NCI-H1694 treated with DMSO at 0.1 percent for 48 hours (cell line): Measurements from ENCODE around the gene LRRC18.

Experiments
- DNase-seq: peaks from one replicate; lab custom pipeline; 2025; lab: John Stamatoyannopoulos, UW

LRRC18 gene

DNA sequence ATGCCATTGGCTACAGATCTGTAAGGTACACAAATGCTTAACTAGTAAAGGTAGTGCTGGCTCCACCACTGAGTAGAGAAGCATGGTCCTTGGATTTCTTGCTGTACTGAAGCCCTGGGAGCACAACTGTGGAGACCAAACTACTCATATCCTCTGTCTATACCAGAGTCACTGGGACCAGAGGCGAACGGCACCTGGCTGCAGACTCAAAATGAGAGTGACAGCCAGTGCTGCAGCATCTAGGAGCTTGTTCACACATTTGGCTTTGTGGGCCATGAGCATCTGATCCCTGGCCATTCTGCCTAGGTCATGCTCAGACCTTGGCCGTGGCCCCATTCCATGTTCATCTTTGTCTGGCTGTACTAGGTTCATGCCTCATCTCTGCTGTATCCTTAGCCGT lies 31.9 kb downstream of the LRRC18 start:
- DNase-seq, result no peak

DNA sequence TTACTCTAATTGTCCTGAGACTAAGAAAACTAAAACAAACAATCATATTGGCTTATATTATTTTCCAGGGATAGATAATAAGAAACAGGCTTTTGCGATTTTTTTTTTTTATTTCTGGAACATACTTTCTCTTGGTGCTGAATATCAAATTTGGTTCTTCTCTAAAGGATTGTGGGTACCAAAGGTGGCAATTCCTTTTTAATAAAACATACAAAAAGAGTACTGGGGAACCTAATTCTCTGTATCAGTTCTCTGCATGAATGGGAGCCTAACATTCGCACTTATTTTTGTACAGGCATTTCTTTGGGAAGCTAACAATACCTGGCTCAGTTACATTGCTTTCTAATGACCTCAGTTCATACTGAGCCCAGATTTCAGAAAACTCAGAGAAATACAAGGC lies 32.8 kb downstream of the LRRC18 start:
- no peak for DNase-seq

DNA sequence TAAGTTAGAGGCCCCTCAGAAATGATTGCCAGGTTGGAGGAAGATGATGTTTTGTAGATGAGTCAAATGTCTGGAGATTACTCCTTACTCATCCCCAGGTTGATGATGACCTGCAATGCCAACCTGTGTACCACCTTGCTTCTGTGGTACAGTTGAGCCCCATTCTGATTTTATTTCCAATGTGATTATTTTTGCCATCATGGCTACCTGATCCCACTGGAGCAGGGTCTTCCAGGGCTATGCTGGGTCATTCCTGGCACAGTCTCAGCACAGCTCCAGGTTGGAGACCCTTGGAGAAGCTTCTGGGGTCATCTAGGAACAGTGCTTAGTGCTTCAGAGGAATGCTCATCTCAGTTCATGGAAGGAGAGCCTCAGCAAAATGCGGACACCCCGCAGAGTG lies 34.3 kb downstream of the LRRC18 start:
- no peak for DNase-seq

DNA sequence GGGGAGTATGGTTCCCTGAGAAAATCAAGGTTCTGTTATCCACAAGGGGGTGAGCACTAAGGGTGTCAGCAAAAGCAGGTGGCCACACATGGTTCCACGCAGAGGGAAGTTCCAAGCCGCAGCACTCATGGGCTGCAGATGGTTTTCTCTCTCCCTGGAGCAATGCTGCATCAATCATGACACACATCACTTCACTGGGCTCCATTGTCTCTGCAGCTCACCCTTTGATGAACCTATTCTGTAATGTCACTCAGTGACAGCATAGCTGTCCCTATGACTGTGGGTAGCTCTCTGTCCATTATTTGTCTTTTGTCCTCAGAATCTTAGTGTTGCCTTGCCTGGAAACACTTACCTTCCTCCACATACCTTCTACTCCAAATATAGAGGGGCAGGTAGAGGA lies 34.8 kb downstream of the LRRC18 start:
- no peak for DNase-seq

DNA sequence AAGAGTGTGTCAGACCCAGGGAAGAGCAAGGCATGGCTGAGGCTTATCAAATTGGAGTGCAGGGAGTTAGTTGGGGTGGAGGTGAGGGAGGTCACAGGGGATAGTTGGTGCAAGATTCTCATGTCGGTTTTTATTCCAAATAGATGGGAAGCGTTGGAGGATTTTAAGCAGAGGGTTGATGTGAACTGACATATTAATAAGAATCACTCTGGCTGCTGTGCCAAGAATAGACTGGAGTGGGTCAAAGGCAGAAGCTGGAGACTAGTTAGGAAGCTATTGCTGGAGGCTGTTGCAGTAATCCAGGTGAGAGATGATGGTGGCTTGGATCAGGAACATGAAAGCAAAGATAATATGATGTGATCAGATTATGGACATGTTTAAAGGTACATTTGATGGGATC lies 36.5 kb downstream of the LRRC18 start:
- DNase-seq, result no peak

DNA sequence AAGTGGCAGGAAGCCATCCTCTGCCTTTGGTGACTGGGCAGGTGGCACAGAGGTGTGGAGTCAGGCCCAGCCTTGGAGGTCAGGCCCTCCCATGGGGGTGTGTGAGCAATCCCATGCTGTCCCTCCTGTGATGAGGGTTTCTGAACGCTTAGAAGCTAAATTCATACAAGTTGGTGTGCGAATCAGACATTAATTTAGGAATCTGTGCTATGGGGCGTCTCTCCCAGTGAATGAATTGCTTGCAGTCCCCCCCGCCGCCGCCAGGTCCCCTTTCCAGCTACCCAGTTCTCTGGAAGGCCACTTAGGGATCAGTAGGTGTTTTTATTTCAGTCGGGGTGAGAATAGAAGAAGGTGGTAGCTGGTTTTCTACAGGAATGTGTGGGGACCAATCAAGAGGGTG lies 37.5 kb downstream of the LRRC18 start:
- DNase-seq, result no peak

DNA sequence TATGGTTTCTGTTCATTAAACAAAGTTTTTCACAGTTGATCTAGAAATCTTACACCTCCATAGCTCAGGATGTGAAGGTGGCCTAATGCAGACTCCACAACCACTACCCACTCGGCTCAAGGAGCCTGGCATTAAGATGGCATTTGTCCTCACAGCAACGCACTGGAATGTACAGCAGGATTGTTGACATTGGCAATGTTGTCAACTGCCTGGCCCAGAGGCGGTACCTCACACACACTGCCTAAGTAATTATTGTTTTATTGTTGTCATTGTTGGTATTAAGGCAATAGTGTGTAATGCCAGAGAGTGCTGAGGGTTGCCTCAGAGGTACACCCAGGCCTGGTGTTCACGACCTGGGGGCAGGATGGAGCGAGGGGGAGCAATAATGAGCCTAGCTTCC lies 38.3 kb downstream of the LRRC18 start:
- no peak for DNase-seq

DNA sequence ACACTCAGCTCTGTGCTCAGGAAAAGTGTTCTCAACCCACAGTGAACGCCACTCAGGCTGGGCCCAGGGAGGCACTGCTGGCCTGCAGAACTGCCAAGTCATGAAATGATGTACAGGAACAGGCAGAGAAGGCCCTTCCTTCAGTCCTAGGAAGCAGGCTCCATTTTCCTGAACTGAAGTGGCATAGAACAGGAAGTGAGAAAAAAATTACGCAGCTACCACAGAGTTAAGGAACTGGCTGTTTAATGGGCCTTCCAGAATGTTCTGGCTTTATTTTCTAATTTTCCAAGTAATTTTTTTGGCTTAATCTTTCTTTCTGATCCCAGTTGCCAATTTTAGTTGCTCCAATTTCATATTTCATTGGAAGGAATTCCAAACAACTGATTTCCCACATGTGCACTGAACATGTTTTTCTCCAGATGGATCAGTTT lies 39.3 kb downstream of the LRRC18 start:
- DNase-seq, result no peak

DNA sequence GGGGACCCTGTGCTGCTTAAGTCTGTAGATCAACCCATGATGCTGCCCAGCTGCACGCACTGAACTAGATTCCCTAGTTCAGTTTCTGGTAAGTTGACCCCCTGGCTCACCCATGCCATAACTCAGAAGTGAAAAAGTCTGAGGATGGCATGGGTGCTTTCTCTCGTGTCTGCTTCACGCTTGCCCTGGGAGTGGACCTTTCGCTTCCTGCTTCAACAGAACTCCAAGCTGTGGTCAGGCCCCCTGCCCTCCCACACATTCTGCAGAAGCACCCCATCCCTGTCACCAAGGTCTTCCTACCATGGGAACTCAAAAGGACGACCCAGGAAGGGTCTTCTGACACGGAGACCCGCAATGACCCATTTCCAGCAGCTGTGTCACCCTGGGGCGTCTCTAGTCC lies 39.9 kb downstream of the LRRC18 start:
- DNase-seq, result no peak

DNA sequence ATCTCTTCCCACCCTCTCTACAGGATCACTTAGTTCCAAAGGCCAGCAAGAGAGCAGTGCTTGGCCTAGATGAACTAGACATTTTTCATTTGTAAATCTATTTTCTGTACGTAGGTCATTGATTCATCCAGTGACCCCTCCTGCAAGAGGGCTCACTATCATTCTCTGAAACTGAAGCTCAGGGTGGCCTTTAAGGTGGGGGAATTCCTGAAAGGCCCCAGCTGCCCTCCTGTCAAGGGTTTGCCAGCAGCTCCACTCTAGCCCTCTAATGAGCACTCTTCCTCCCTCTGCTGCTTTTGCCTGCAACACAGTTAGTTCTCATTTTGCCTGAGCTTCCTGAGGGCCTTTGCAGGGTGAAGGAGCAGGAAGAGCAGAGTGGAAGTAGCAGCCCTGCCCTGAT lies 41.2 kb downstream of the LRRC18 start:
- DNase-seq, result no peak

DNA sequence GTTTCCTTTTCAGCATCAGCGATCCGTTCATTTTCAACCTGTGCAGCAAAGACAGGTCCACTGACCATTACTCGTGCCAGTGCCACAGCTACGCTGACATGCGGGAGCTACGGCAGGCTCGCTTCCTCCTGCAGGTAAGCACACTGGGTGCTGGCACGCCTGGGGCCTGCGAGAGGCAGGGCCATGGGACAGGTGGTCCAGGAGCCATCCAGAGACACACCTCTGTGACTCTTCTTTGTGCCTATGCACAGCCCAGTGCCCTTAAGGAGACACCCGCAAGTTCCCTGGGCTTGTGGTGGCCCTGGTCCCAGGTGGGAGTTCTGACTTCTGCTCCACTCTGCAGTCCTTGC lies 42.2 kb downstream of the LRRC18 start:
- no peak for DNase-seq

DNA sequence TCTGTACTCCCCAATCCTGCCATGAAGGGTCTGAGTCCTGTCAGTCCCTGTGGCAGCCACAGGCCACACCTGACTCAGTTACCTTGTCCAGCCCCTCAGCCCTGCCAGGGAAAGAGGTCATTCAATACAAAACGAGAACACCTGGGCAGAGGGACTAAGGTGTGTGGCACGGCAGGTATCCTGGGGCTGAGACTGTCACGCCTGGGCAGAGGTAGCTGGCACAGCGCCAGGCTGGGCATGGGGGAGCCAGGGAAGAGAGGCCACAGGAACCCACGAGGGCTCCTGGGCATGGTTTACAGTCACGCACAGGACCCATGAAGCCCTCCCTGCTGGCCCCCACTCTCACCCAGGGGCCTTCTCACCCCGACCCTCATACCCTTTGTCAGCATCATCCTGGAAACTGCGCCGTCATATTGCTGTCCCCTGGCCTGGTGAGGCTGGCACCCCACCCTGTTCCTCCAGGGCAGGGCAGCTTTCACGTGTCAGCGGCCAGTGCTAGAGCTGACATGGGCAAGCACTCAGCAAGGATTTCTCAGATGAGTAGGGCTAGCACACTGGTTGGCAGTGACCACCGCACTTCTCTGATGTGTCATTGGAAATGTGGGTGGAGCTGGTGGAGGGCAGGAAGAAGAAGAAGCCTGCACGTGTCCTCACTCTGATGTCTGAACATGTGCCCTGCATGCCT lies 42.7 kb downstream of the LRRC18 start:
- DNase-seq, result no peak

DNA sequence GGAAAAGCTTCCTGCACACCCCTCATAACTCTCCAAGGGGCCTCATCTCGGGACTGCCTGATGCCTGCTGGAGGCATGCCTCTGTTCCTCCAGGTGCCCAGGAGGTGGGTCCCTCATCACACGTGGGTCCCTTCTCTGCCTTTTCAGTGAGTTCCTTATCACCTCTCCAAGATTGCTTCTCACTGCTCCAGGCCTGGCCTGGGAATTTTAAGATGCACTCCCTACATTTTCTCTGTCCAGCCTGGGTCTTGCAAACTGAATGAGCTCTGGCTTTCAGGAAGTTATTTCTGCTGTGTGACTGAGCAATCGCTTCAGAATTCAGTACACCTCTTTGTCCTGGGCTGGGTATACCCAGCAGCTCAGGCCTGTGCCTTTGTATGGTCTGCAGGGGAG lies 43.8 kb downstream of the LRRC18 start:
- no peak for DNase-seq

DNA sequence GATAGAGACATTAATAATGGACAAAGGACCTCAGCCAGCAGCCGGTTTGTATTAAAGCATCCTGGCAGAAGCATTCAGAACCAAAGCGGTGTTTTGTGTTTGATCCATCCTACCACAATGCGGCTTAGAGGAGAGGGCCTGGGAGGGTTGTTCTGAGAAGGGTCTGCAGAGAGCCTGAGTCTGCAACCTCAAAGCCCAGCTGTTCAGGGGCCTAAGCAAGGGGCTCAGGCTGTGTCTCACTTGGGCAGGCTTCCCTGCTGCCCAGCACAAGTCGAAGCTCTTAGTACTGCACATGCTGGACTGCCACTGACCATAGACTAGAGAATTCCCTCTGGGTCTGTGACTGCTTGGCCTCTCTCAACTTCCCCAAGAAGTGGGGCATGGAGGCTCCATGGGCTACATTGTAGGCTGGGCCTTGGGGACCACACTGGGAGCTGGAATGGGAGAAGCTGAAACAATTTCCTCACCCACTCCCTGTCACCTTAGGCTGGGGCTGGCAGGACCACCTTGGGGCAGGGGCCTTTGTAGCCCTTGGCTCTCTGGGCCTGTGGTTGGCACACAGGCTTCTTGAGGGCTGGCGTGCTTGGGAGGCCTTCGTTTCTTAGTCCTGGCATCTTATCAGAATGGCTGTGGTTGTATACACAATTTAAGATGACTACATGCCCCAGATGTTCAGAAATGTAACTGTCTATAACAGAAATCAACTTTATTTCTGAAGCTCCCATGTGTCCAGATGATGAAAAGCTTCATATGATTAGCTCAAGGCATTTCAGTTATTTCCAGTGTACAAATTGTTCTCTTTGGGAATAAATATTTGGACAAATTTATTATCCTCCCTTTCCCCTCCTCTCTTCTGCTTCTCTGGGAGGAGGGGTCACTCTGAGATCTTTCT lies 44.5 kb downstream of the LRRC18 start:
- DNase-seq, result no peak

DNA sequence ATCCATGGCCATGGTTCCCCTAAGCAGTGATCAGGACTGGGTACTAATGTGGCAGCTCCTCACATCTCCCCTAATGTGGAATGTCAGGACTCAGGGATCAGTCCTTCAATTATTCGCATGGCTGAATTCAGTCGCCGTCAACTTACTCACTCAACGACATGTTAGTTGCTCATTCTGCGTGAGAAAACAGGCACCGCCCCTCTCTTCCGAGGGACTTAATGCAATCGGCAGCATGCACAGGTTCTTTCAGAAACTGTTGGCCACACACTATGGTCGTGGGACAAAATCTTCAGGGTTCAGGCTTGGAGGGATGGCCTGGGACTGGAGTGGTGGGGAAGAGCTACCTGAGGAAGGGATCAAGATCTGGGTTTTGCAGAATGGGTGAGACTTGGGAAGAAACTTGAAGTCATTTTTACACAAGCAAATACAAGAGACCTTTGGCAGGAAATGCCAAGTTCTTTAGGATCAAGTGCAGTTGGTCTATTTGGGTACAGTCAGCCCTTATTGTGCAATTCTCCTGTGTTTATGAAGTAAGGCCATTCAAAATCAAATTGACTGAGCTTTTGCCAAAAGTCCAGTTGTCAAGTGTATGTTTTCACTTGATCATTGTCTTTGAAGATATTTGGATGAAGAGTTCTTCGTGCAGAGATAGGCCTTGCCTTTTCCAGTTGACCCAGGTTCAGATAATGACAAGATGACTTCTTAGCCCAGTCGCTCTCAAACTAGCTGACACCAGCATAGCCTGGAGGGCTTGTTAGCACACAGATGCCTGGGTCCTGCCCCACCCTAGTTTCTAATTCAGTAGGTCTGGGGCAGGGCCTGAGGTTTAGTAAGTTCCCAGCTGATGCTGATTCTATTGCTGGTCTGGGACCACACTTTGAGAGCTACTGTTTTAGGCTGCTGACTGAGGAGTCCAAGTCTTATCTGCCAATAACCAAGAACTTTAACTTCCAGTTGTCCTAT lies 48.5 kb downstream of the LRRC18 start:
- DNase-seq, result no peak

DNA sequence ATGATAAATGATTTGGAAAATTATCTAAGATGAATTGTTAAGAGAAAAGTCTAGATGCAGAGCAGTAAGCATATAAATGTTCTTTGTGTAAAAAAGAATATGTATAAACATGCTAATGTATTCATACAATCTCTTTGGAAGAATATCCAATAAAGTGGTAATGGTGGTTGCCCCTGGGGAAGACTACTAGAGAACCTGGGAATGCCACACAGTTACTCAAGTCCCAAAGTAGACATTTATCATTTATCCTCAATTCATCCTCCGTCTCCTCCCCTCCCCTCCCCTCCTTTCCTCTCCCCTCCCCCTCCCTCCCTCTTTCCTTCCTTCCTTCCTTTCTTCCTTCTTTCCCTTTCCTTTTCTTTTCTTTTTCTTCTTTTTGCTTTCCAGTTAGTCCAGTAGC lies 51.7 kb downstream of the LRRC18 start:
- no peak for DNase-seq

DNA sequence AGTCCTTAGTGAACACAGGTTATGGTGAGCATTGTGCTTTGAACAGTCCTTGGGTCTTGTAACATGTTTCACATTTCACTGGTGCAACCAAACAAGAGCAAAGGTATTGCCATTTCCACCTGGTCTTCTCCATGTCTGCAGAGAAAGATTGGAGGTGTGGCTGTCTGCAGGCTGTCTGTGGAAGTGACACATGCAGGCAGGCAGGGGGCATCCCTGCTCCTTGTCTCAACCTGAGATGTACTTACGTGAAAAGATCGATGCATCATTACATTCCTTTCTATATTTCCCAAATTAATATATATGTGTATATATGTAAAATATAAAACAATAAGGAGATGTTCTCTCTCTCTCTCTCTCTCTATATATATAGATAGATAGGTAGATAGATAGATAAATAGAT lies 54.3 kb downstream of the LRRC18 start:
- no peak for DNase-seq

DNA sequence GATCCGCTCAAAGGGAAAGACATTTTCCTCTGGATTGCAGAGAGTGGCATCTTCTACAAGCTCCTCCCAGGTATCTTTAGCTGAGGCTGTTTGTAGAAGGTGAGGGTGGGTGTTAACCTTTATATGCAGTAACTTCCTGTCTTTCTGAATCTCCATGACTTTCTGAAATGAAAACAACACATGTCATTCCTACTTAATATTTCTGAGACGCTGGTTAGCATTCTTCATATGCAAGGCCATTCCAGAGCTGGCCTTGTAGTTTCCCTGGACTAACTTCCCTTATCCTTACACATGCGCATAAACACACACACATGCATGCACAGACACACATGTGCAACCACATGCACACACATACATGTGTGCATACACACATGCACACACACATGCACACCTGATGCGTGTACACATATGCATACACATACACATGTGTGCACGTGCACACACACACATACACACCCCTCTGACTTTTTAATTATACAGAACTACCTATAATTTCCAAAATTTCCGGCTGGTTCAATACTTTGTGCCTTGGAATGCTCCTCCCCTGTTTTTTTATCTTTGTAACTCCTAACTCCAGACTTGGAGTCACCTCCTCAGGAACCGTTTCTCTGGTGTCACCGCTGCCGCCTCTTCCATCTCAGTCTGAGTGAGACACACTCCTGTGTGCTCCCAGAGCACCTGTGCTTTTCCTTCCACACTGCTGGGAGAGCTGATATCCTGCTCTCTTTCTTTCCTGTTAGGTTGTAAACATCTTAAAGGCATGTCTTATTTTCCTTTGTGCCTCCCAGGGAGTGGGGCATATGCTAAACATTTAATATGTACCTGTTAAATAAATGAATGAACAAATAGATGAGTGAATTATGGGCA lies 55.2 kb downstream of the LRRC18 start:
- no peak for DNase-seq

DNA sequence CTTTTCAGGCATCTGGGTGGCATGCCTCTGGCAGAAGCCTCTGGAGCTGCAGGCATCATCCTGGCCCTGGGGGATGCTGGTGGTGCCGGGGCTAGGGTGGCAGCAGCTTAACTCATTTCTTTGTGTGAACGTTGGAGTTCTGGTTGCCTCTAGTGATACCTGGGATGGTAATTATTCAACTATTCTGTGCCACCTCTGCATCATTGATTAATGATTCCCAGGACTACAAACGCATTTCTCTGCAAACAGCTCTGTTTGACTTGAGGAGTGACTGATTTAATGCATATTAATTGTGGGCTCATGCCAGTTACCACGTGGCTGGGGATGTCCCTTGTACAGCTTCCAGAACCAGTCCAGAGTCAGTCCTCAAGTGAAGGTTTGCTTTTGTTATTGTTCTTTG lies 55.9 kb downstream of the LRRC18 start:
- DNase-seq, result no peak

DNA sequence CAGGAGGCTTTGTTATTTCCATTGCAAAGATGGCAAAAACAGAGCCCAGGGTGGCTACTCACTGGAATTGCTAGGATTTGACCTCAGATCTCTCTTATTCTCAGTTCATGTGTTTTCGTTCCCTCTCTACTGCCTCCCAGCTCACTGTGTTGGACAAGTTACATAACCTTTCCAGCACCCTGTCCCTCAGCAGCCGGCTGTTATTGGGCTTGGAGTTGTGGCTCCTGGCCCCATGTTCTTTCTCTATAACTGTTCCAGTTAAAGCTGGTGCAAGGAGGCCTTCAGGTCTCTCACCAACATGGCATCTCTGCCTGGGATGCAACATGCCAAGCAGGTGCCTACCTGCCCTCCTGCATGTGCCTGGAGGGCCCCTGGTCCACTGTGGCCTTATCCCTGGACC lies 56.8 kb downstream of the LRRC18 start:
- DNase-seq, result no peak

DNA sequence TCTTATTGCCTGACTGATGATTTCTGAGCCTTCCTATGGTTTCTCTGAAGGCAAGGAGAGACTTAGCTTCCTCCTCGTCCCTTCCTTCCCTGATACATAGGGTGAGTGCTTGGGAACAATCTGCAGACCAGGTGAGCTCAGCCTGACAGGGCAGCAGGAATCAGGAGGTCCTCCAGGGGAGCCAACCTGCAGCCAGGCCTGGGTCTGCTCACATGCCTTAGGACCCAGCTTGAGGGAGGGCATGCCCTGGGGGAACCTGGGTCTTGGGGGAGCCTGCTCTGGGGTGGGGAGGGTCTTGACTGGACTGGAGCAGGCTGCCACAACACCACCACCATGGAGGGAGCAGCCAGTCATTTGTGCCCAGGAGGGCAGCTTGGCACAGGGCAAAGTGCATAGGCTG lies 57.7 kb downstream of the LRRC18 start:
- no peak for DNase-seq
